ENCODE results near the gene BTBD19.

Gene BTBD19

DNA sequence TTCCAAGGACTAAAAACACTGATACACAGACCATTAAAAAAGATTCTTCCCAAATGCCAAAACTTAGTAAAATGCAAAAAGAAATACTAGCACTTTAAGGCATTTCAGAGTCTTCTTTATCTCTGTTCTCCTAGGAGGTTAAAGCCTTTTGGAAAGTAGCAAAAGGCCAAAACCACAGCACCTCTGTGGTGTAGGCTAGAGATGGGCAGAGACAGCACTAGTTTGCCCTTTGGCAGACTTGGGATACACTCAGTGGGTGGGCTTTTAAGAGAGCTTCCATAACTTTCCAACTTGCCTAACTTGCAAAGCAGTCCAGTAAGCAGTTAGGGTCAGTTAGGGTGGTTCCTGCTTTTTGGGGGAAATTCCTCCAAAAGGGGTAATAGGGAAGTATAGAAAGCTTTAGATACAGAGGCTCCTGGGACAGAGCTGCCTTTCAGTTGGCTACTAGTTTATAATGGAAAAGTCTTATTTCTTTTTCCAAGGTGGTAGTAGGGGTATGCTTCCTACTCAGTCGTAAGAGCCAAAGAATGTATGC is 52.6 kb downstream of the BTBD19 start:
- no peak for TF ChIP-seq EP300 (IDR thresholded peaks at IDR 0.05; ENCODE audit: borderline replicate concordance)
- TF ChIP-seq TAF1 (IDR thresholded peaks at IDR 0.05; ENCODE audit: low read depth): no peak
- no peak for TF ChIP-seq TCF12 (IDR thresholded peaks at IDR 0.05; ENCODE audit: low read depth)
- TF ChIP-seq ZBTB7A (IDR thresholded peaks at IDR 0.05; ENCODE audit: low read depth): no peak
- TF ChIP-seq, protein P1, sequence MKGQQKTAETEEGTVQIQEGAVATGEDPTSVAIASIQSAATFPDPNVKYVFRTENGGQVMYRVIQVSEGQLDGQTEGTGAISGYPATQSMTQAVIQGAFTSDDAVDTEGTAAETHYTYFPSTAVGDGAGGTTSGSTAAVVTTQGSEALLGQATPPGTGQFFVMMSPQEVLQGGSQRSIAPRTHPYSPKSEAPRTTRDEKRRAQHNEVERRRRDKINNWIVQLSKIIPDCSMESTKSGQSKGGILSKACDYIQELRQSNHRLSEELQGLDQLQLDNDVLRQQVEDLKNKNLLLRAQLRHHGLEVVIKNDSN (IDR thresholded peaks at IDR 0.05): no peak
- no peak for TF ChIP-seq CREB1 (IDR thresholded peaks at IDR 0.05; ENCODE audit: low read depth)

DNA sequence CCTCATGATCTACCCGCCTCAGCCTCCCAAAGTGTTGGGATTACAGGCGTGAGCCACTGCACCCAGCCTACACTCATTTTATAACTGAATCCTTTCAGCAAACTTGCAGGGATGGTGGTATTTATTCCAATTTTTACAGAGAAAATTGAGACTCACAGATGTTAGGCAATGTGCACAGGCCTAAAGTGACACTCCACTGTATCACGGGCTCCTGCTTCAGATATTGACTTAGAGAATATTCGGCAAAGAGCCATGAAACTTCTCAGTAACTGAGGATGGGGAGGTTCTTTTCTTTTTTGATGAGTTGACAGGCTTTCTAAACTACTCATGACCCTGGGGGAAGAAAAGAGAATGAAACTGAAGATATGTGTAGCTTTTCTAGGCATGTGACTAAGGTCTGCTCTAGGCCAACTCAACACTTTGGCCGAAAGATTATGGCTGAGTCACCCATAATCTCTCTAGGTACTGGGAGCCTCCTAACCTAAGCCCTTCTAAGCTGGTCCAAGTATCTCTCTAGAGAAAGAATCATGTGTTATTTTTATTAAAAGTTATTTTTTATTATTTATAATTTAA is 54.6 kb downstream of the BTBD19 start:
- TF ChIP-seq TAF1 (IDR thresholded peaks at IDR 0.05; ENCODE audit: low read depth) (no peak), TCF12 (IDR thresholded peaks at IDR 0.05; ENCODE audit: low read depth) (no peak), RAD21 (IDR thresholded peaks at IDR 0.05; ENCODE audit: low read depth) (no peak), TEAD4 (IDR thresholded peaks at IDR 0.05) (no peak), FOXM1 (IDR thresholded peaks at IDR 0.05; ENCODE audit: borderline replicate concordance, low read depth) (no peak), EGR1 (IDR thresholded peaks at IDR 0.05) (no peak), EP300 (IDR thresholded peaks at IDR 0.05; ENCODE audit: borderline replicate concordance) (no peak)
- TF ChIP-seq, protein P2, sequence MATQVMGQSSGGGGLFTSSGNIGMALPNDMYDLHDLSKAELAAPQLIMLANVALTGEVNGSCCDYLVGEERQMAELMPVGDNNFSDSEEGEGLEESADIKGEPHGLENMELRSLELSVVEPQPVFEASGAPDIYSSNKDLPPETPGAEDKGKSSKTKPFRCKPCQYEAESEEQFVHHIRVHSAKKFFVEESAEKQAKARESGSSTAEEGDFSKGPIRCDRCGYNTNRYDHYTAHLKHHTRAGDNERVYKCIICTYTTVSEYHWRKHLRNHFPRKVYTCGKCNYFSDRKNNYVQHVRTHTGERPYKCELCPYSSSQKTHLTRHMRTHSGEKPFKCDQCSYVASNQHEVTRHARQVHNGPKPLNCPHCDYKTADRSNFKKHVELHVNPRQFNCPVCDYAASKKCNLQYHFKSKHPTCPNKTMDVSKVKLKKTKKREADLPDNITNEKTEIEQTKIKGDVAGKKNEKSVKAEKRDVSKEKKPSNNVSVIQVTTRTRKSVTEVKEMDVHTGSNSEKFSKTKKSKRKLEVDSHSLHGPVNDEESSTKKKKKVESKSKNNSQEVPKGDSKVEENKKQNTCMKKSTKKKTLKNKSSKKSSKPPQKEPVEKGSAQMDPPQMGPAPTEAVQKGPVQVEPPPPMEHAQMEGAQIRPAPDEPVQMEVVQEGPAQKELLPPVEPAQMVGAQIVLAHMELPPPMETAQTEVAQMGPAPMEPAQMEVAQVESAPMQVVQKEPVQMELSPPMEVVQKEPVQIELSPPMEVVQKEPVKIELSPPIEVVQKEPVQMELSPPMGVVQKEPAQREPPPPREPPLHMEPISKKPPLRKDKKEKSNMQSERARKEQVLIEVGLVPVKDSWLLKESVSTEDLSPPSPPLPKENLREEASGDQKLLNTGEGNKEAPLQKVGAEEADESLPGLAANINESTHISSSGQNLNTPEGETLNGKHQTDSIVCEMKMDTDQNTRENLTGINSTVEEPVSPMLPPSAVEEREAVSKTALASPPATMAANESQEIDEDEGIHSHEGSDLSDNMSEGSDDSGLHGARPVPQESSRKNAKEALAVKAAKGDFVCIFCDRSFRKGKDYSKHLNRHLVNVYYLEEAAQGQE (IDR thresholded peaks at IDR 0.05; ENCODE audit: low read depth): no peak
- TF ChIP-seq, protein P1 (IDR thresholded peaks at IDR 0.05): no peak
